Progenitor cell of endocrine pancreas (in vitro differentiated cells): ENCODE measurements around the gene IER5. TPM values are rescaled to one million over a fixed set of nuclear protein-coding genes. Genes with fewer than 3 reads are reported as not detected.

Source experiments
- DNase-seq: peaks from one replicate; pipeline ENCODE4 v3.0.0; 2021; ENCODE audit warnings: low spot score; ENCODE audit not compliant: unreplicated experiment
- H3K27ac Mint-ChIP-seq: 2 replicates; pipeline ENCODE4 v1.8.0; 2021; ENCODE audit warnings: mild to moderate bottlenecking, moderate library complexity, mixed read lengths
- H3K27me3 Mint-ChIP-seq: 2 replicates; pipeline ENCODE4 v1.8.0; 2021; ENCODE audit warnings: mixed read lengths
- H3K36me3 Mint-ChIP-seq: 2 replicates; pipeline ENCODE4 v1.8.0; 2022; ENCODE audit warnings: mixed read lengths; ENCODE audit not compliant: insufficient read depth
- H3K4me1 Mint-ChIP-seq: 2 replicates; pipeline ENCODE4 v1.8.0; 2021; ENCODE audit warnings: low read depth, mixed read lengths
- H3K4me3 Mint-ChIP-seq: 2 replicates; pipeline ENCODE4 v1.8.0; 2021; ENCODE audit warnings: low read depth, mild to moderate bottlenecking, moderate library complexity, mixed read lengths
- H3K9me3 Mint-ChIP-seq: 2 replicates; pipeline ENCODE4 v1.8.0; 2021; ENCODE audit warnings: low read depth, mixed read lengths
- CTCF ChIP-seq: fragments of 200-600 bp; sonication (generic); IDR thresholded peaks from one replicate; pipeline ENCODE4 v1.5.0; 2021; ENCODE audit warnings: antibody characterized with exemption, mild to moderate bottlenecking; ENCODE audit not compliant: unreplicated experiment
- total RNA-seq: library from RNA; stranded (reverse); gene quantifications from 2 replicates; pipeline ENCODE4 v1.2.1, GENCODE V29; 2021

The IER5 gene
- total RNA-seq, 1 donor from 2014 or later, result 1.7 TPM

GRCh38 chr1:181092883-181093458 lies 4.5 kb downstream of the IER5 start:
- Mint-ChIP-seq H3K27ac (no peak overlapping the region), H3K4me3 (no peak overlapping the region), H3K36me3 (no peaks in the 10 kb centered on the region), H3K27me3 (peaks cover 61% of the 10 kb centered on the region), H3K4me1 (peaks cover 35% of the 10 kb centered on the region), H3K9me3 (no peaks in the 10 kb centered on the region)
- TF ChIP-seq CTCF, result no peak
- no peak for DNase-seq

DNA sequence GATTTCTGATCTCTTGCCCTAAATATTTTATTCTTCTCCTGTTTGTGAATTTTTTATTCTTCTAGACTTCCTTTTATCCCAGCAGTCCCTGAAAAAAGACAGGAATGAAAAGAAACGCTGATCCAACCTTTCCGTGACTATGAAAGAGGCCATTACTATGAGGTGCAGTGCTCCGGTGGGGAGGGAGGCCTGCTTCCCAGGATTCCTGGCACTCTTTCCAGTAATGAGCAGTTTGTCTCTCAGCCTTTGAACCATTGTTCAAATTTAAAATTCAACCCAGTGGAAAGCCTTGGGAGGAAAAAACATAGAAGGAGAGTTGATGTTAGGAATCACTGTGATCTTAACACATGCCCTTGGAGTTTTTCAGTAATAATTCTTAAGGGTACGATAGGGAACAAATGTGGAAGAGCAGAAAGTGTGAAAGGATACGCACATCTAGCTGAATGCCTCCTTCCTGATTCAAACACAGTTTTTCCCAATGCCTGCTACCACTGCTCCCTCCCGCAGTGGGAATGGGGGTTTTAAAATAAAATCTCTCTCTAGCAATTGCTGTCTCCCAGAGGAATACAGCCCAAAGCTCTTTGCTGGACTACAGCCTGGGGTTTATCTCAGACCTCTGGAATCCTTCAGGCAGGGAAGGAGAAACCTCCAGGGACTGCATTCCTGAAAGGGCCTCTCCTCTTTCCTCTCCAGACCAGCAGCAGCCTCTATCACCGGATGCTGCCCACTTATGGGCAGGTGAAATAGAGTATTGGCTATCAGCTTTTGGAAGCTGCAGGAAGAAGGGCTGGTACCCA lies 6.1 kb downstream of the IER5 start:
- Mint-ChIP-seq H3K4me3 (no peak overlapping the region), H3K9me3 (no peaks in the 10 kb centered on the region), H3K36me3 (no peaks in the 10 kb centered on the region), H3K4me1 (peaks cover 45% of the 10 kb centered on the region), H3K27me3 (peaks cover 69% of the 10 kb centered on the region), H3K27ac (no peak overlapping the region)
- TF ChIP-seq CTCF, result no peak
- no peak for DNase-seq

DNA sequence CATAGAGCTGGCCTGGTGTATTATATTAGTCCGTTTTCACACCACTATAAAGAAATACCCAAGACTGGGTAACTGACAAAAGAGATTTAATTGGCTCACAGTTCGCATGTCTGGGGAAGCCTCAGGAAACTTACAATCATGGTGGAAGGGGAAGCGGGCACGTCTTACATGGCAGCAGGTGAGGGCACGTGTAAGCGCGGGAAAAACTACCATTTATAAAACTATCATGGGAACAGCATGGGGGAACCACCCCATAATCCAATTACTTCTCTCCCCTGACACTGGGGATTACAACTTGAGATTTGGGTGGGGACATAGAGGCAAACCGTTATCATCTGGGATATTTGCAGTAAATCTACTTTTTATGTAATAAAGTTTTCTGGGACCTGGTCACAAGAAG lies 6.8 kb downstream of the IER5 start:
- H3K36me3 Mint-ChIP-seq, result no peaks in the 10 kb centered on the region
- peaks cover 70% of the 10 kb centered on the region for H3K27me3 Mint-ChIP-seq
- no peak for TF ChIP-seq CTCF
- H3K27ac Mint-ChIP-seq, result no peak overlapping the region
- H3K9me3 Mint-ChIP-seq, result no peaks in the 10 kb centered on the region
- peaks cover 47% of the 10 kb centered on the region for H3K4me1 Mint-ChIP-seq
- H3K4me3 Mint-ChIP-seq, result no peak overlapping the region
- no peak for DNase-seq

- TF ChIP-seq CTCF, result no peak
- H3K27ac Mint-ChIP-seq, result no peak overlapping the region
- peaks cover 70% of the 10 kb centered on the region for H3K27me3 Mint-ChIP-seq
- no peak for DNase-seq
- H3K4me1 Mint-ChIP-seq, result peaks cover 48% of the 10 kb centered on the region
- H3K36me3 Mint-ChIP-seq, result no peaks in the 10 kb centered on the region
- no peak overlapping the region for H3K4me3 Mint-ChIP-seq
- H3K9me3 Mint-ChIP-seq, result no peaks in the 10 kb centered on the region
Measured at GRCh38 chr1:181095763-181096184, 7.3 kb downstream of the IER5 start.

DNA sequence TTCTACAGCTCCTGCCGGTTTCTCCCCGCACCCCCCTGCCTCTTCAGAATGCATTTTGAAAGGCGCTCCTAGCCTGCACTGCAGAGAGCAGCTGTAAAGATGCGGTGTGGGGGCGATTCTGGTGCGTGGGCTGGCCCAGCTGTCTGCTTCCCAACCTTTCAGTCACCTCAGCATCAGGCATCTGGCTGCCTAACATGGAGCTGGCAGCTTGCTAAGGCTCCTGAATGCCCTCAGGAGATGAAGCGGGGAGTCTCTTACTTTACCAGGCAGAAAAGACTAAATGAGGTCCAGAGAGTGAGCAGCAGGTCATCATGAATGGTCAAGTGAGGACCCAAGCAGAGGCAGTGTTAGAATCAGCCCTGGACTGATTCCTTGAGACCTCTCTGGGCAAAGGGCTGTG lies 8.7 kb downstream of the IER5 start:
- H3K4me3 Mint-ChIP-seq, result no peak overlapping the region
- peaks cover 55% of the 10 kb centered on the region for H3K4me1 Mint-ChIP-seq
- H3K27me3 Mint-ChIP-seq, result peaks cover 67% of the 10 kb centered on the region
- H3K36me3 Mint-ChIP-seq, result no peaks in the 10 kb centered on the region
- H3K27ac Mint-ChIP-seq, result no peak overlapping the region
- no peaks in the 10 kb centered on the region for H3K9me3 Mint-ChIP-seq
- no peak for DNase-seq
- no peak for TF ChIP-seq CTCF
